ENCODE data around the gene KCTD3. TPM values are rescaled to one million over a fixed set of nuclear protein-coding genes. Genes with fewer than 3 reads are reported as not detected.

KCTD3 gene
- polyA plus RNA-seq, 1 donor (not counting 4 experiments of a cell fraction or from before 2014, with no cell fraction given) = 43.4 TPM

DNA sequence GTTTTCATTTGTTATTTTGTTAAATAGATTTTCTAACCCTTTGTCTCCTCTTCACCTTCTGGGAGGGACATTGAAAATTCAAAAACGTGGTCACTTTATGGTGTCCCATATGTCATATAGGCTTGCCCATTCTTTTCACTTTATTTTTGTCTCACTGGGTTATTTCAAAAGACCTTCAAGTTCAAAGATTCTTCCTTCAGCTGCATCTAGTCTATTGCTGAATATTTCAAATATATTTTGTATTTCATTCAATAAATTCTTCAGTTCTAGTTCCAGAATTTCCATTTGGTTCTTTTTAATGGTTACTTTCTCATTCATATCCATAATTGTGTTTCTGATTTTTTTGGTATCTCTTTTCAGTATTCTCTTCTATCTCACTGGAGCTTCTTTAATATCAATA lies 11.6 kb upstream of the KCTD3 start:
- FAIRE-seq = no peak
- dilution Hi-C loops (cut with MboI; ENCODE audit: extremely low pct_ligation_motif_present, low sequenced_read_pairs) = no loop called here
- TF ChIP-seq EZH2 (IDR thresholded peaks at IDR 0.05; ENCODE audit: low read length) = no peak
- TF ChIP-seq, protein P1, sequence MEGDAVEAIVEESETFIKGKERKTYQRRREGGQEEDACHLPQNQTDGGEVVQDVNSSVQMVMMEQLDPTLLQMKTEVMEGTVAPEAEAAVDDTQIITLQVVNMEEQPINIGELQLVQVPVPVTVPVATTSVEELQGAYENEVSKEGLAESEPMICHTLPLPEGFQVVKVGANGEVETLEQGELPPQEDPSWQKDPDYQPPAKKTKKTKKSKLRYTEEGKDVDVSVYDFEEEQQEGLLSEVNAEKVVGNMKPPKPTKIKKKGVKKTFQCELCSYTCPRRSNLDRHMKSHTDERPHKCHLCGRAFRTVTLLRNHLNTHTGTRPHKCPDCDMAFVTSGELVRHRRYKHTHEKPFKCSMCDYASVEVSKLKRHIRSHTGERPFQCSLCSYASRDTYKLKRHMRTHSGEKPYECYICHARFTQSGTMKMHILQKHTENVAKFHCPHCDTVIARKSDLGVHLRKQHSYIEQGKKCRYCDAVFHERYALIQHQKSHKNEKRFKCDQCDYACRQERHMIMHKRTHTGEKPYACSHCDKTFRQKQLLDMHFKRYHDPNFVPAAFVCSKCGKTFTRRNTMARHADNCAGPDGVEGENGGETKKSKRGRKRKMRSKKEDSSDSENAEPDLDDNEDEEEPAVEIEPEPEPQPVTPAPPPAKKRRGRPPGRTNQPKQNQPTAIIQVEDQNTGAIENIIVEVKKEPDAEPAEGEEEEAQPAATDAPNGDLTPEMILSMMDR (optimal IDR thresholded peaks at IDR 0.05 in 1 of 3, IDR thresholded peaks at IDR 0.05 in 1 of 3, conservative IDR thresholded peaks at IDR 0.05 in 1 of 3; ENCODE audit: extremely low read depth in 1 of 3, insufficient read depth in 2 of 3, low read length in 3 of 3) = no peak

GRCh38 chr1:215556996-215557395 lies 10.1 kb upstream of the KCTD3 start:
- TF ChIP-seq, protein P1 (optimal IDR thresholded peaks at IDR 0.05 in 1 of 3, IDR thresholded peaks at IDR 0.05 in 1 of 3, conservative IDR thresholded peaks at IDR 0.05 in 1 of 3; ENCODE audit: extremely low read depth in 1 of 3, insufficient read depth in 2 of 3, low read length in 3 of 3) = no peak
- no peak for TF ChIP-seq EZH2 (IDR thresholded peaks at IDR 0.05; ENCODE audit: low read length)
- Histone ChIP-seq H3K9me3 (ENCODE audit: control insufficient read depth, low read depth, low read length) (no peaks in the 10 kb centered on the region), H3K9me1 (ENCODE audit: control insufficient read depth, extremely low read depth, insufficient read depth, low read length) (no peaks in the 10 kb centered on the region), H3K79me2 (ENCODE audit: control insufficient read depth, insufficient read depth, low read length) (no peaks in the 10 kb centered on the region), H3K4me3 (ENCODE audit: control insufficient read depth in 2 of 3, extremely low read depth in 1 of 3, insufficient read depth in 2 of 3, low read depth in 1 of 3, low read length in 3 of 3) (no peak overlapping the region), H3K9ac (ENCODE audit: control insufficient read depth, extremely low read depth, insufficient read depth, low read length) (no peak overlapping the region), H3K27me3 (ENCODE audit: control insufficient read depth, extremely low read depth, insufficient read depth, low read length) (no peaks in the 10 kb centered on the region), H3K27ac (ENCODE audit: control insufficient read depth, insufficient read depth, low read length) (no peak overlapping the region), H3K36me3 (ENCODE audit: control insufficient read depth in 2 of 2, extremely low read depth in 1 of 2, insufficient read depth in 2 of 2, low read length in 2 of 2) (no peaks in the 10 kb centered on the region), H4K20me1 (ENCODE audit: control insufficient read depth, extremely low read depth, insufficient read depth, low read length) (no peaks in the 10 kb centered on the region), H3K4me1 (ENCODE audit: control insufficient read depth, extremely low read depth, insufficient read depth, low read length) (no peaks in the 10 kb centered on the region), H3K4me2 (ENCODE audit: control insufficient read depth, extremely low read depth, insufficient read depth, low read depth, low read length) (no peak overlapping the region), H2AFZ (ENCODE audit: control insufficient read depth, low read length) (no peak overlapping the region)
- FAIRE-seq (no peak), DNase-seq (ENCODE audit: low read depth, low spot score) (no peak)
- dilution Hi-C loops (cut with MboI; ENCODE audit: extremely low pct_ligation_motif_present, low sequenced_read_pairs) = no loop called here

More for the DNA sequence above, 11.6 kb upstream of the KCTD3 start:
- no peaks in the 10 kb centered on the region for H3K9me3 ChIP-seq (ENCODE audit: control insufficient read depth, low read depth, low read length)
- no peaks in the 10 kb centered on the region for H4K20me1 ChIP-seq (ENCODE audit: control insufficient read depth, extremely low read depth, insufficient read depth, low read length)
- H3K27me3 ChIP-seq (ENCODE audit: control insufficient read depth, extremely low read depth, insufficient read depth, low read length) = no peaks in the 10 kb centered on the region
- no peak for DNase-seq (ENCODE audit: low read depth, low spot score)
- no peak overlapping the region for H3K4me3 ChIP-seq (ENCODE audit: control insufficient read depth in 2 of 3, extremely low read depth in 1 of 3, insufficient read depth in 2 of 3, low read depth in 1 of 3, low read length in 3 of 3)
- no peak overlapping the region for H3K9ac ChIP-seq (ENCODE audit: control insufficient read depth, extremely low read depth, insufficient read depth, low read length)
- no peaks in the 10 kb centered on the region for H3K9me1 ChIP-seq (ENCODE audit: control insufficient read depth, extremely low read depth, insufficient read depth, low read length)
- H3K36me3 ChIP-seq (ENCODE audit: control insufficient read depth in 2 of 2, extremely low read depth in 1 of 2, insufficient read depth in 2 of 2, low read length in 2 of 2) = no peaks in the 10 kb centered on the region
- no peak overlapping the region for H3K4me2 ChIP-seq (ENCODE audit: control insufficient read depth, extremely low read depth, insufficient read depth, low read depth, low read length)
- no peak overlapping the region for H2AFZ ChIP-seq (ENCODE audit: control insufficient read depth, low read length)
- H3K27ac ChIP-seq (ENCODE audit: control insufficient read depth, insufficient read depth, low read length) = no peak overlapping the region
- H3K79me2 ChIP-seq (ENCODE audit: control insufficient read depth, insufficient read depth, low read length) = no peaks in the 10 kb centered on the region
- H3K4me1 ChIP-seq (ENCODE audit: control insufficient read depth, extremely low read depth, insufficient read depth, low read length) = no peaks in the 10 kb centered on the region
